ENCODE results near the gene CKAP4. TPM values are rescaled to one million over a fixed set of nuclear protein-coding genes. Genes with fewer than 3 reads are reported as not detected.

Gene CKAP4
- polyA plus RNA-seq, 1 experiment, result 389 TPM

GRCh38 chr12:106235770-106236169 is 12.1 kb downstream of the CKAP4 start:
- ChIA-PET POLR2A (no interaction called here), CTCF (interaction anchor here (1.2 to 3.6 kb wide), 2 partner anchors 9 to 12 kb away, joined by 6 to 11 read pairs; no protein-coding TSS in a partner anchor)
- Histone ChIP-seq H3K27me3 (ENCODE audit: control insufficient read depth, insufficient read depth, low read length) (no peaks in the 10 kb centered on the region), H3K27ac (ENCODE audit: low read depth, low read length) (no peak overlapping the region), H3K4me3 (ENCODE audit: low read depth, low read length) (no peak overlapping the region), H3K9me3 (ENCODE audit: control insufficient read depth, insufficient read depth, low read length) (peaks cover 11% of the 10 kb centered on the region)
- no peak for TF ChIP-seq CTCF (IDR thresholded peaks at IDR 0.05; ENCODE audit: low read depth, low read length)
- DNase-seq (ENCODE audit: low read depth, low spot score), result no peak

GRCh38 chr12:106234449-106234848 is 13.4 kb downstream of the CKAP4 start:
- CTCF ChIA-PET, result interaction anchor here (1.2 to 3.6 kb wide), 3 partner anchors 8 to 11 kb away, joined by 5 to 11 read pairs (median 6); no protein-coding TSS in a partner anchor
- no peaks in the 10 kb centered on the region for H3K27me3 ChIP-seq (ENCODE audit: control insufficient read depth, insufficient read depth, low read length)
- H3K9me3 ChIP-seq (ENCODE audit: control insufficient read depth, insufficient read depth, low read length), result peaks cover 11% of the 10 kb centered on the region
- no peak for DNase-seq (ENCODE audit: low read depth, low spot score)
- TF ChIP-seq CTCF (IDR thresholded peaks at IDR 0.05; ENCODE audit: low read depth, low read length), result no peak
- POLR2A ChIA-PET, result no interaction called here
- no peak overlapping the region for H3K27ac ChIP-seq (ENCODE audit: low read depth, low read length)
- no peak overlapping the region for H3K4me3 ChIP-seq (ENCODE audit: low read depth, low read length)

GRCh38 chr12:106233011-106233410 is 14.8 kb downstream of the CKAP4 start:
- no peak for DNase-seq (ENCODE audit: low read depth, low spot score)
- no peak overlapping the region for H3K4me3 ChIP-seq (ENCODE audit: low read depth, low read length)
- H3K27me3 ChIP-seq (ENCODE audit: control insufficient read depth, insufficient read depth, low read length), result no peaks in the 10 kb centered on the region
- H3K9me3 ChIP-seq (ENCODE audit: control insufficient read depth, insufficient read depth, low read length), result peaks cover 11% of the 10 kb centered on the region
- no peak overlapping the region for H3K27ac ChIP-seq (ENCODE audit: low read depth, low read length)
- TF ChIP-seq CTCF (IDR thresholded peaks at IDR 0.05; ENCODE audit: low read depth, low read length), result no peak
- ChIA-PET CTCF (interaction anchor here (1.2 to 1.5 kb wide), 2 partner anchors 9 to 124 kb away, joined by 4 to 5 read pairs; partner anchors contain the start of gene POLR3B), POLR2A (no interaction called here)

- no peak overlapping the region for H3K4me3 ChIP-seq (ENCODE audit: low read depth, low read length)
- ChIA-PET POLR2A (no interaction called here), CTCF (interaction anchor here (1.0 to 4.3 kb wide), 4 partner anchors 54 to 613 kb away, joined by 4 to 33 read pairs (median 18); partner anchors contain the start of gene POLR3B)
- no peaks in the 10 kb centered on the region for H3K27me3 ChIP-seq (ENCODE audit: control insufficient read depth, insufficient read depth, low read length)
- peaks cover 11% of the 10 kb centered on the region for H3K9me3 ChIP-seq (ENCODE audit: control insufficient read depth, insufficient read depth, low read length)
- no peak for TF ChIP-seq CTCF (IDR thresholded peaks at IDR 0.05; ENCODE audit: low read depth, low read length)
- DNase-seq (ENCODE audit: low read depth, low spot score), result no peak
- no peak overlapping the region for H3K27ac ChIP-seq (ENCODE audit: low read depth, low read length)
Measured at GRCh38 chr12:106229036-106229591, 18.7 kb downstream of the CKAP4 start.

GRCh38 chr12:106228320-106228710 is 19.5 kb downstream of the CKAP4 start:
- ChIA-PET POLR2A (no interaction called here), CTCF (interaction anchor here (0.6 to 4.3 kb wide), 7 partner anchors 31 to 692 kb away, joined by 3 to 33 read pairs (median 5); partner anchors contain the start of gene POLR3B)
- no peak overlapping the region for H3K27ac ChIP-seq (ENCODE audit: low read depth, low read length)
- peaks cover 7% of the 10 kb centered on the region; the same call in 1 of the 2 replicates for H3K9me3 ChIP-seq (ENCODE audit: control insufficient read depth, insufficient read depth, low read length)
- H3K27me3 ChIP-seq (ENCODE audit: control insufficient read depth, insufficient read depth, low read length), result no peaks in the 10 kb centered on the region
- no peak overlapping the region for H3K4me3 ChIP-seq (ENCODE audit: low read depth, low read length)
- DNase-seq (ENCODE audit: low read depth, low spot score), result no peak
- no peak for TF ChIP-seq CTCF (IDR thresholded peaks at IDR 0.05; ENCODE audit: low read depth, low read length)
